Loucy (cell line): ENCODE results near the gene NDUFAF2.

Experiments used
- H2AFZ ChIP-seq: fragments of 200-600 bp; sonication (generic); 2 replicates; pipeline ENCODE4 v1.6.0; 2016; ENCODE audit warnings: antibody characterized with exemption, mild to moderate bottlenecking, low read length, moderate library complexity
- H3F3A ChIP-seq: fragments of 200-600 bp; 2 replicates; pipeline ENCODE4 v1.6.0; 2016; ENCODE audit warnings: antibody characterized with exemption, low read depth, mild to moderate bottlenecking
- H3K27me3 ChIP-seq: fragments of 200-600 bp; sonication (generic); 2 replicates; pipeline ENCODE4 v1.6.1; 2014; ENCODE audit warnings: low read length, mild to moderate bottlenecking; ENCODE audit not compliant: insufficient read depth, poor library complexity, severe bottlenecking
- H3K36me3 ChIP-seq: fragments of 200-600 bp; sonication (generic); 2 replicates; pipeline ENCODE4 v1.6.1; 2016; ENCODE audit warnings: low read length; ENCODE audit not compliant: insufficient read depth
- H3K4me1 ChIP-seq: fragments of 200-600 bp; sonication (generic); 2 replicates; pipeline ENCODE4 v1.5.1; 2014; ENCODE audit warnings: low read length, mild to moderate bottlenecking; ENCODE audit not compliant: insufficient read depth, poor library complexity, severe bottlenecking
- H3K4me2 ChIP-seq: fragments of 200-600 bp; sonication (generic); 2 replicates; pipeline ENCODE4 v1.6.0; 2014; ENCODE audit warnings: antibody characterized with exemption, low read length, low read depth, mild to moderate bottlenecking; ENCODE audit not compliant: poor library complexity, severe bottlenecking
- H3K4me3 ChIP-seq: fragments of 200-600 bp; sonication (generic); 2 replicates; pipeline ENCODE4 v1.5.1; 2014; ENCODE audit warnings: low read length, mild to moderate bottlenecking, mixed read lengths; ENCODE audit not compliant: poor library complexity, severe bottlenecking
- H3K79me2 ChIP-seq: fragments of 200-600 bp; sonication (generic); 2 replicates; pipeline ENCODE4 v1.6.1; 2014; ENCODE audit warnings: low read length; ENCODE audit not compliant: insufficient read depth
- H3K9ac ChIP-seq: fragments of 200-600 bp; sonication (generic); 2 replicates; pipeline ENCODE4 v1.6.0; 2014; ENCODE audit warnings: mild to moderate bottlenecking, low read depth, low read length, moderate library complexity; ENCODE audit not compliant: poor library complexity, severe bottlenecking
- H3K9me2 ChIP-seq: fragments of 200-600 bp; sonication (generic); replicated peaks from 2 replicates; pipeline ENCODE4 v1.6.1; 2016; ENCODE audit warnings: low read depth, low read length, mixed read lengths
- H3K9me3 ChIP-seq: fragments of 200-600 bp; sonication (generic); 2 replicates; pipeline ENCODE4 v1.6.1; 2014; ENCODE audit warnings: mild to moderate bottlenecking, antibody characterized with exemption, low read length, low read depth; ENCODE audit not compliant: insufficient read depth
- H4K20me1 ChIP-seq: fragments of 200-600 bp; sonication (generic); 2 replicates; pipeline ENCODE4 v1.6.0; 2014; ENCODE audit warnings: antibody characterized with exemption, low read length, mild to moderate bottlenecking; ENCODE audit not compliant: insufficient read depth, poor library complexity, severe bottlenecking
- EZH2phosphoT487 ChIP-seq: fragments of 200-600 bp; IDR thresholded peaks from 2 replicates; pipeline ENCODE4 v1.6.1; 2018; ENCODE audit warnings: antibody characterized with exemption, mild to moderate bottlenecking, moderate library complexity, borderline replicate concordance
- TF ChIP-seq, protein P1 (sequence below): fragments of 200-600 bp; sonication (generic); conservative IDR thresholded peaks from 2 replicates; pipeline ENCODE4 v1.5.1; 2014; ENCODE audit warnings: mild to moderate bottlenecking, antibody characterized with exemption, low read length

The NDUFAF2 gene, protein sequence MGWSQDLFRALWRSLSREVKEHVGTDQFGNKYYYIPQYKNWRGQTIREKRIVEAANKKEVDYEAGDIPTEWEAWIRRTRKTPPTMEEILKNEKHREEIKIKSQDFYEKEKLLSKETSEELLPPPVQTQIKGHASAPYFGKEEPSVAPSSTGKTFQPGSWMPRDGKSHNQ

GRCh38 chr5:60944904-60945812, at the start of gene NDUFAF2, which contains the start of gene ERCC8:
Gene NDUFAF2 (plus strand): TSS chr5:60945205. CDS start chr5:60945256, 51 bp downstream.
Gene ERCC8 (minus strand): TSS chr5:60945070. CDS start chr5:60945008, 62 bp downstream.
- Histone ChIP-seq H3K4me1 (peaks cover 19% of the 10 kb centered on the region), H3K36me3 (no peaks in the 10 kb centered on the region), H3K4me3 (peak within 1 kb of the TSS; percentile 87), H3K9me2 (no peaks in the 10 kb centered on the region), H3K79me2 (peaks cover 35% of the 10 kb centered on the region), H2AFZ (peak within 1 kb of the TSS; percentile 99), H3K4me2 (peak within 1 kb of the TSS; percentile 95), H3K27me3 (no peaks in the 10 kb centered on the region), H4K20me1 (no peaks in the 10 kb centered on the region), H3K9me3 (peaks cover 3% of the 10 kb centered on the region; the same call in 1 of the 2 replicates), H3F3A (no peaks in the 10 kb centered on the region), H3K9ac (peak within 1 kb of the TSS; percentile 75)
- TF ChIP-seq, protein P1, sequence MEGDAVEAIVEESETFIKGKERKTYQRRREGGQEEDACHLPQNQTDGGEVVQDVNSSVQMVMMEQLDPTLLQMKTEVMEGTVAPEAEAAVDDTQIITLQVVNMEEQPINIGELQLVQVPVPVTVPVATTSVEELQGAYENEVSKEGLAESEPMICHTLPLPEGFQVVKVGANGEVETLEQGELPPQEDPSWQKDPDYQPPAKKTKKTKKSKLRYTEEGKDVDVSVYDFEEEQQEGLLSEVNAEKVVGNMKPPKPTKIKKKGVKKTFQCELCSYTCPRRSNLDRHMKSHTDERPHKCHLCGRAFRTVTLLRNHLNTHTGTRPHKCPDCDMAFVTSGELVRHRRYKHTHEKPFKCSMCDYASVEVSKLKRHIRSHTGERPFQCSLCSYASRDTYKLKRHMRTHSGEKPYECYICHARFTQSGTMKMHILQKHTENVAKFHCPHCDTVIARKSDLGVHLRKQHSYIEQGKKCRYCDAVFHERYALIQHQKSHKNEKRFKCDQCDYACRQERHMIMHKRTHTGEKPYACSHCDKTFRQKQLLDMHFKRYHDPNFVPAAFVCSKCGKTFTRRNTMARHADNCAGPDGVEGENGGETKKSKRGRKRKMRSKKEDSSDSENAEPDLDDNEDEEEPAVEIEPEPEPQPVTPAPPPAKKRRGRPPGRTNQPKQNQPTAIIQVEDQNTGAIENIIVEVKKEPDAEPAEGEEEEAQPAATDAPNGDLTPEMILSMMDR, result no peak
- TF ChIP-seq EZH2phosphoT487, result no peak

DNA sequence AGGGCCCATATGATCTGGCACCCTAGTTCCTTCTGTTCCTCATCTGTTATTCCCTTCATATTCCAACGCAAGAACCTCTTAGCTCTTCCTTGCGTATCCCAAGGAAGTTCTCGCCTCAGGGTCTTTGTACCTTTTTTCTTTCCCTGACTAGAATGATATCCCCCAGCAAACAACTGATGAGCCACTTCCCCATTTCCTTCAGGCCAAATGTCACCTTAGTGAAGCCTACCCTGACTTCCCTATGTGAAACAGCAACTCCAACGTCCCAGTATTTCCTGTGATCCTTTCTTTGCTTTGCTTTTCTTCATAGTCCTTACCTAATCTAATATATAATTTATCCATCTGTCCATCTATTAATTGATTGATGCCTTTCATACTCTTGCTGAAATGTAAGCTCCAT, 48.0 kb upstream of the NDUFAF2 start:
- no peak overlapping the region for H3K4me3 ChIP-seq
- no peak overlapping the region for H2AFZ ChIP-seq
- H4K20me1 ChIP-seq, result no peaks in the 10 kb centered on the region
- no peaks in the 10 kb centered on the region for H3K27me3 ChIP-seq
- H3K9me3 ChIP-seq, result no peaks in the 10 kb centered on the region
- H3K79me2 ChIP-seq, result no peaks in the 10 kb centered on the region
- no peak overlapping the region for H3K4me2 ChIP-seq
- no peaks in the 10 kb centered on the region for H3K36me3 ChIP-seq
- no peak overlapping the region for H3K9ac ChIP-seq
- H3F3A ChIP-seq, result no peaks in the 10 kb centered on the region
- H3K4me1 ChIP-seq, result no peaks in the 10 kb centered on the region
- TF ChIP-seq, protein P1, result no peak
- TF ChIP-seq EZH2phosphoT487, result no peak
- no peaks in the 10 kb centered on the region for H3K9me2 ChIP-seq

GRCh38 chr5:60903356-60903755, 41.6 kb upstream of the NDUFAF2 start:
- Histone ChIP-seq H3K79me2 (no peaks in the 10 kb centered on the region), H4K20me1 (no peaks in the 10 kb centered on the region), H3K9me2 (no peaks in the 10 kb centered on the region), H3K27me3 (no peaks in the 10 kb centered on the region), H3F3A (no peaks in the 10 kb centered on the region), H3K4me1 (no peaks in the 10 kb centered on the region), H3K4me2 (no peak overlapping the region), H2AFZ (no peak overlapping the region), H3K36me3 (no peaks in the 10 kb centered on the region), H3K4me3 (no peak overlapping the region), H3K9ac (no peak overlapping the region), H3K9me3 (no peaks in the 10 kb centered on the region)
- TF ChIP-seq EZH2phosphoT487, result no peak
- TF ChIP-seq, protein P1, result no peak
